GM18867 (cell line): ENCODE data around the gene FBLN2.

Experiments
- ATAC-seq: cut with Tn5 transposase; IDR thresholded peaks from one replicate; pipeline ENCODE4 v1.9.1; 2021; ENCODE audit warnings: mild to moderate bottlenecking, moderate library complexity; ENCODE audit not compliant: unreplicated experiment

Gene FBLN2

DNA sequence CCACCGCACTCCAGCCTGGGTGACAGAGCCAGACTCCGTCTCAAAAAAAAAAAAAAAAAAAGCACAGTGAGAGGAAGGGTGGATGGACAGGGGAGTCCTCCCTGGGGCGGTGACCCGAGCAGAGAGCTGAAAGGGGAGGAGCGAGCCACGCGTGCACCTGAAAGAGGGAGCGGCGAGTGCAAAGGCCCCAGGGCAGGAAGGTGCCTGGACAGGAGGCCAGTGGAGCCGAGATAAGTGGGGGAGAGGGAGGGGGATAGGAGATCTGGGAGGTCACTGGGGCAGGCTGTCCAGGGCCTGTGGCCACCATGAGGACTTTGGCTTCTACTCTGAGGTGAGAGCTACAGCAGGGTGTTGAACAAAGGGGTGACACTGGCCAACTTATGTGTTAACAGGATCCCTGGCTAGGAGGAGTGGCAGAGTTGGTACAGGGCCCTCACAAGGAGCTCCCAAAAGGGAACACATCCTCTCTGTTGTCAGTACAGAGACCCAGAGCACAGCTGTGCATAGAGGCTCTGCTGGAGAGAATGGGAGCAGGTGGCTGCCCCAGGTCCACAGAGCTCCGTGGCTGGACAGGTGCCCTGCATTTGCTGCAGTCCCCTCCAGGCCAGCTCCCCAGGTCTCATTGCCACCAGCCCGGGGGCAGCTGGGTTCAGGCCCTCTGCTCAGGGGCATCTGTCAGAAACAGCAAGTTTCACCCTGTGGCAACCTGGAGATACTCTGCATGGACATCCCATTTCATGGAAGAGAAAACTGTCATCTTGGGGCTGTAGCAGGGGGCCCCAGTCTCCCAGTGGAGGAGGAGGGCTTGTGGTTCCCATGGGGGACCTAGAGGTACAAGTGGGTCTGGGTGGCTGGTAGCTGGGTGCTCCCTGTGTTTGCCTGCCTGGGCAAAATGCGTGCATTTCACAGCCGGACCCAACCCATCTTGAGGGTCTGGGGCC lies 28.5 kb downstream of the FBLN2 start:
- ATAC-seq: no peak

DNA sequence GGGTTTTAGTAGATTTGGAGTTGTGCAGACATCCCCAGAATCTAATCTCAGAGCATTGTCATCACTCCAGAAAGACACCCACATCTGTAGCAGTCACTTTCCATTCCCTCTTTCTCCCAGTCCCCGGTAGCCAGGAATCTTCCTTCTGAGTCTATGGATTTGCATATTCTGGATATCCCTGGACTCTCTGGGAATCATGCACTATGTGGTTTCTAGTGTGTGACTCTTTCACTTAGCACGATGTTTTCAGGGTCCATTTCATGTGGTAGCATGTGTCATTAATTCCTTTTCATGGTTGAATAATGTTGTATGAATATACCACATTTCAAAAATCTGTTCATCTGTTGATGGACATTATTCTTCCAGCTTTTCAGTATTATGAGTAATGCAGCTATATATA lies 29.3 kb downstream of the FBLN2 start:
- no peak for ATAC-seq

DNA sequence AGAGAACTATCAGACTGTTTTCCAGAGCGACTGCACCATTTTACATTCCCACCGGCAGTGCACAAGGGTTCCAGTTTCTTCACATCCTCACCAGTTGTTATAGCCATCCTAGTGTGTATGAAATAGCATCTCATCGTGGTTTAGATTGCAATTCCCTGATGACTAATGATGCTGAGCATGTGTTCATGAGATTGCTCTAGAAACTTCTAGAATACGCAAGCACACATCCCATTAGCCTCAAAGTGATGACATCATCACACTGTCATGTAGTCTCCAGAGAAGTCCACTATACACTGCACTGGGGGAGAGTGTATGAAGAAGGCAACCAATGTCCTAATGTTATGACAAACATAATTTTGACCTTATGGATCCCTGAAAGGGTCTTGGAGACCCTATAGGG lies 30.1 kb downstream of the FBLN2 start:
- no peak for ATAC-seq

DNA sequence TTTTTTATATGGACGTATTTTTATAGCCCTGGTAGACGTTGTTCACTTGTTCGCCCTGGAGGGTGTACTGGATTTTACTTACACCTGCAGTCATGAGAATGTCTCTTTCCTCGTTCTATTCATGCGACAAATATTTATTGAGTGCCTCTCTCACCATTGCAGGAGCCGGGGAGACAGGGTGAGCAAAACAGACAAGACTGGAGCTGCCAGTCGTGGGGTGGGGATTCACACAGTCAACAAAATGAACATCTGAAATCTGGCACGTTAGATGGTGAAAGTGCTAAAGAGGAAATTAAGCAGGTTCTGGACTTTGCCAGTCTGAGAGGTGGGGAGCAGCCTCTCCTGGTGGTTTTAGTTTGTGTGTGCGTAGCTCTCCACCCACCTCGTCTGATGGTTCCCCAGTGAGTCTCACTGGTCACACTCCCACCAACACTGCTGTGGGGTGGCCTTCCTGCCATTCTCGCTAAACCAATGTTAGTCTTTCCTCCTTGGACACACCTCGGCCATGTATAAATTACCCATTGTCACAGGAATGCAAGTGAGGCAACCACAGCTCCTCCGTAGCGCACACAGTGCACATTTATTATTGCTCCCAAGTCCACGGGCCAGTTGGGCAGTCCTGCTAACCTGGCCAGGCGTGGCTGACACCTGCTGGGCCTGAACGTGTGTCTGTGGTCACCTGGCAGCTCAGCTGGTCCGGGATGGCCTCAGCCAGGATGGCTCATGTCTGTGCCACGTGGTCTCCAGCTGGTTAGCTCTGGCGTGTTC lies 31.5 kb downstream of the FBLN2 start:
- no peak for ATAC-seq

DNA sequence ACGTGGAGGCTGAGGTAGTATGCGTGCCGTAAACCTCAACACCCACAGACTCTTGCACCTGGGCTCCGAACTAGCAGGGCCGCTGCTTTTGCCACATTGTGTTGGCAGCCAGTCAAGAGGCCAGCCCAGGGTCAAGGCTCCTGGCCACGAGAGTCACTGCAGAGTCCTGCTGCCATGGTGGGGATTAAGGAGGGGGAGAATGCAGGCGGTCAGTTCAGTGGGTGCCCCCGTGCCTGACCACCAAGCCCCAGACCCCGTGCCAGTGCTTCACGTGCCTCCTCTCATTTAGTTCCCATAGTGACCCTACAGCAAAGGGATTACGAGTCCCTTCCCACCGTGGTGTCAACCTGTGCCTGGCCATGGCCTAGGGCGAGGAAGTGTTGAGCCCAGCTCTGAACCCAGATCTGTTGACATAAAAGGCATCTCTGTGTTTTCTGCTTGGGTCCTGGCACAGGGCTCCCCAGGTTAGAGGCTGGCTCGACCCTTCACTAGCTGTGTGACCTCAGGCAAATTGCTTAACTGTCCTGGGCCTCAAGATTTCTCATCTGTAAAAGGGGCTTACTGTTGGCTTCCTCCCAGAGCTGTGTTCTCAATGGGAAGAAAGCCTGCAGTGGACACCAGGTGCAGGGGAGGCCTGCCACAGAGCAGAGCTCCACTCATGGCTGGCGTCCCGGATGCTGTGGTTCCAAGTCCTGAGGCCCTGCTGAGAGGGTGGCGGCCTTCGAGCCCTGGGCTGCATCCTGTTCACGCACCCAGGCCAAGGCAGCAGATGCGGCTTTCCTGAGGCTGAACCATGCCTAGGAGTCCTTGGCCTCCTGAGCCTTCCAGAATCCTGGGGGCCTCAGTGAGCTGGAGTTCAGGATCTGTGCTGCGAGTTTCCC lies 32.8 kb downstream of the FBLN2 start:
- no peak for ATAC-seq

DNA sequence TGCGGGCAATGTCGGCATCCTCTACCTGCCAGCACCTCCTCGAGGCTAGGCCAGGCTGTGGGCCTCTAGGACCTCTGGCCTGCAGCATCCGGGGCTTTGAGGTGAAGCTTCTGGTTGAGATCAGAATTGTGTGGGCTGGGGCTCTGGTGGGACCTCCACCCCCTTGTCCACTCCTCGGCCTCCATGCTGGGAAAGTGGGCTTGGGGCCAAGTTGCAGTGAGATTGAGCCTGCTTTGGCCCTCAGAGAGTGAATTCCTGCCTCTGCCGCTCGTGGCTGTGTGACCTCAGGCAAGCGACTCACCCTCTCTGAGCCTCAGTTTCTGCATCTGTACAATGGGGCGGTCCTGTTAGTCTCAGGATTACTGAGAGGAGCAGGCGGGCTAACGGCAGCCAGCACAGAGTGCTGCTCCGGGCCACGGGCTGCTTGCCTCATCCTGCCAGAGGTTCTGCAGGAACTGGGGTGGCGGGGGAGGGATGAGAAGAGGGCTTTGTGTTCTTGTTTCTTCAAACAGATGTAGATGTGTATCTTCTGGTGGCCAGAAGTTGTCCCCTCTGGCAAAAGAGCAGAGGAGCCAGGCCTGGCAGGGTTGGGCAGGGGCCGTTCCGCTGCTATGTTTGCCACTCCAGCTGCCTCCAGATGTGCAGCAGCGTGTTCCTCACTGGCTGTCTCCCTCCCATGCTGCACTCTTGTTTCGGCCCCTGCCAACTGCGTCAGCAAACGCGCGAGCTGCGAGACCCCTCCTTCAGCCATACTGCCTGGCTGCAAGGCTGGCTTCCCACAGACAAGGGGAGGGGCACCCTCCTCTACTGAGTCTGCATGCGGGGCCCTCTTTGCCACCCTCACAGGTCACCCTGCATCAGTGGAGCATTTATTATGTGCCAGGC lies 33.7 kb downstream of the FBLN2 start:
- no peak for ATAC-seq

DNA sequence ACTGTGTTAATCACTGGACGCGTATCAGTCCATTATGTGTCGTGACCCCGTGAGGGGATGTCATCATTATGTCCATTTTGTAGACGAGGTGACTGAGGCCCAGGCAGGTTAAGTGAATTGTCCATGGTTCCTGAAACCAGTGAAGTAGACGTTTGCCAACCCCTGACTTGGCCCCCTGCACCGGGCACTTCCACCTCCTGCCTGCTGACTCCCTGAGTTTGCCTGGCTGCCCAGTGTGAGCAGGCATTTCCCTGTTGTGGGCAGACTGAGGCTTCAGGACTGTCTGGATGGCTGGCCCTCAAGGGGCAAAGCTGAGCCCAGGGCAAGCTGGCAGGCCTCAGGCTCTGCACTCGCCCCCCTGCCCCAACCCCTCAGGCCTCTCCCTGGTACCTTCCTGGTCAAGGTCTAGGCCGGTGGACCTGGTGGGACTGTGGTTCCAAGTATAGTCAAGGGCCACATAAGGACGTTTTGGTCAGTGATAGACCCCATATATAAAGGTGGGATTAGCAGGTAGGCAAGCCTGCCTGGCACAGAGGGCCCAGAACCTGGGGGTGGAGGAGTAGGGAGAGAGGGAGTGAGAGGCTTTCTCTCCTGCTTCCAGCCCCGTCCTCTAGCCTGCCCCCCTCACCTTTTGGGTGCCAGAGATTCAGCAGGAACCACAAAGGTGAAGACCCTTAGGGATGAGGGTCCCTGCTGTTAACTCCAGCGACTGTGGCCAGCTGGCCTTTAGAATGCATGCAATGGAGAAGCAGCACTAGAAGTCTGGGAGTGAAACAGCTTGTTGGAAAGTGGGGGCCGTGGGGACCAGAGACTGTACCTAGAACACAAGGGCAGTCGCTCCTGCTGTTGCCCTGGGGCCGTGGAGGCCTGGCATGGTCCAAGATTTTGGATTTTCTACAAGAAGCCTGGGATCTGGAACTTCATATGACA lies 34.6 kb downstream of the FBLN2 start:
- no peak for ATAC-seq

DNA sequence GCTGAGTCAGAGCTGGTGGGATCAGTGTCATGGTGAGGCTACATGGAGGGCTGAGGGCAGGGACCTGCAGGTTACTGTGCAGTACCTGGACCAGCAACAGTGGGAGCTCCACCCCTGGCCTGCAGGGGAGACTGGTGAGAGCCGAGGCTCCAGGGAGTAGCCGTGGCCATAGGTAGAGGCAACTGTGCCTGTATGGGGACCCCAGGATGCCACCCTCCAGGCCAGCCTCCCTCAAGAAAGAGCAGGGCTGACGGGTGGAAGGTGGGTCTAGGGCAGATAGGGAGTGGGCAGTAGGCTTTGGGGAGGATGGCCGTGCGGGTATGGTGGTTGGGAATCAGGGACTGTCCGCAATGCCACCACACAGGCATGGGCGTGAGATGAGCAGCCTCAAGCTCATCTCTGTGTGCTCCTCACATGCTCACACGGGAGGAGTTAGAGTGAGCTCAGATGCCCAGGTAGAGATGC lies 35.5 kb downstream of the FBLN2 start:
- ATAC-seq: no peak

DNA sequence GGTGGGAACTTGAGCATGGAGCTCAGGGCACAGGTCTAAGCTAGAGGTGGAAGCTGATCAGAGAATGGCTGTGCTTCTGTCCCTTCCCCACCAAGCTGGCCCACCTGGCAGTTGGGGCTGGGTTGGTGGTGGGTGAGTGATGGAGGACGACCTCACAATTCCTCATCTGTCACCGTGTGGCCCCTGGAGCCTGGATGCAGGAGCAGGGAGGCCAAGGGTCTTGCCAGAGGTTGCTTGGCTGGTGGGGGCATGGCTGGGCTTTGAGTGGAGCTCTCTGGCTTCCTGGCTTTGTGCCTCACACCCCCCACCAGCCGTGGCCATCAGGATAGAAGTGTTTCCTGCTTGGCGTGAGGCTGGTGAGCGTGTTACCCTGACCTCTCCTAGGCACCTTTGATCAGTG lies 36.0 kb downstream of the FBLN2 start:
- no peak for ATAC-seq

DNA sequence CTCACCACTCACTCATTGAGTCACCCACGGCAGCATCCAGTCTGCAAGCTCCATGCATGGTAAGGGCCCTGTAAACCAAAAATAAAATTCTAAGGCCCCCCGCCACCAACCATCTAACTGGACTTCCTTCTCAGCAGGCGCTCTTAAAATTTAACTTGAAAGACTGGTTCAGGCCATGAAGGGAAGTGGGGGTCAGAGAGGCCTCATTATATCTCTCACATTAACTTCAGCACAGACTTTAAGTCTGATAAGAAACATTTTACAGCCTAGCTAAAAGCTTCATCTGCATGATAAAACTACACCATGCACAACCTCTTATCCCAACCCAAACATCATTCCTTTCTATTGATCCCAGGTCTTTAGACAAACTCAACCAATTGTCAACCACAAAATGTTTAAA lies 38.5 kb downstream of the FBLN2 start:
- no peak for ATAC-seq

DNA sequence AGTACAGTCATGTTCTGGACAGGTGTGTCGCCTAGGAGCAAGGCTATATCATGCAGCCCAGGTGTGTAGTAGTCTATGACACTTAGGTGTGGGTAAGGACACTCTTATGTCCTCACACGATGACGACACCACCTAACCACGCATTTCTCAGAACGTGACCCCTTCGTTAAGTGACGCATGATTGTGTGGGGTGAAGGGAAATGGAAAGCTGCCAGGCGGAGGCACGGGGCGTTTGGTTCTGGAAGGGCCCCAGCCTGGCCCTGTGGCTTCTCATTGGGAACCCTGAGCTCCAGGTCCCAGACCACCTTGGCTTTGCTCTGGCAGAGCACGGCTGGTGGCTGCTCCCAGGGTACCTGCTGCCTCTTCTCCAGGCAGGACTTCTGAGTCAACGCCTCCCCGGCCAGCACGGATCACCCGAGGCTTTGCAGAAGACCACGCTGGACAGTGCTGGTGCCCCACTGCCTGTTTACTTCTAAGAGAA lies 39.3 kb downstream of the FBLN2 start:
- no peak for ATAC-seq

DNA sequence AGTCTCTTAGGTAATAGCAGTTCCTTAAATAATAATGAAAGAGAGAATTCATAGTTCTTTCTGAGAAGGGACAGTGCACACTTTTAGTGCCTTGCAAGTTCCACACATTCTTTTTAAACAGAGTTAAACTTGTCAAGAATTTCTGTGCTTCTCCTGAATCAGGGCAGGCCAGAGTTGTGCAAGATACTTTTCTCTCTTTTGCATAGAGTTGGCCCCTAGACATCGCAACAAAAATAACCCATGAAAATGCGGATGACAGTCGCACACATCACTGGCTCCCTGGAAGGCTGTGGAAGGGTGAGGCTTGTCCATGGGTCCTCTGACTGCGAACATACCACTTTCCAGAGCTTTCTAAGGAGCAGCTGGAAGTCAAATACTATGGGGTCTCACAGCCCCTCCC lies 40.1 kb downstream of the FBLN2 start:
- ATAC-seq: no peak

DNA sequence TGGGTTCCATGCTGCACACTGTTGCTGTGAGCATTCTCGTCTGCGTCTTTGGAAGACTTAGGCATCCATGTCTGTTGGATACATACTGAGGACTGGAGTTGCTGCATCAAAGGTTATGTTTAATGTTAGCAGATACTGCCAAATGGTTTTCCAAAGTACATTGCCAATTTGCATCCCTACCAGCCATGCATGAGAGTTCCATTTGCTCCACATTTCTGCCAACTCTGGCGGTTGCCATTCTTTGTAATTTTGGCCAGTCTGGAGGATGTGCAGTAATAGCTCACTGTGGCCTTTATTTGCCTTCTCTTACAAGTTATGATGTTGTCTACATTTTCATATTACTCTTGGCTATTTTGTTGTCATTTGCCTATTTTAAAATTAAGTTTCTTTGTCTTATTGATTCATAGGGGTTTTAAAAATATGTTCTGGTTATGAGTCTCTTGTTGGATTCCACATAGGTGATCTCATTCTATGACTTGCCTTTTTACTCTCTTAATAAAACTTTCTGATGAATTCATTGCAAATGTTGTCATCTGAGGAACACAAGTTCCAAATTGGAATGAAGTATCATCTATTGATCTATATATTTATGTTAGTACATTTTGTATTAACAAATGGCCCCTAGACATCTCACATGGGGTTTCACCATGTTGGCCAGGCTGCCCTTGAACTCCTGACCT lies 42.1 kb downstream of the FBLN2 start:
- ATAC-seq: no peak

DNA sequence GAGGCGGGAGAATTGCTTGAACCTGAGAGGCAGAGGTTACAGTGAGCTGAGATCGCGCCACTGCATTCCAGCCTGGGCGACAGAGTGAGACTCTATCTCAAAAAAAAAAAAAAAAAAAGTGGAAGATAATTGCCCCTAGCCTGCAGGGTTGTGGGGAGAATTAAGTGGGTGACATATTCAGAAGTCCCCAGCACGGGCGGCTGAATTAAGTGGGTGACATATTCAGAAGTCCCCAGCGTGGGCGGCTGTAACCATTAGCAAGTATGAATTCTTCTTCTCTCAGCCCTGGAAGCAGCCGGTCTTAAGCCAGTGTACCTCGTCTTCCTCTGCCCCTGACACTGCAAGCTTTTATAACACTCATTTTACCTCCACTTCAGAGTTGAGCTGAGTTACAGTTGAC lies 44.7 kb downstream of the FBLN2 start:
- no peak for ATAC-seq

DNA sequence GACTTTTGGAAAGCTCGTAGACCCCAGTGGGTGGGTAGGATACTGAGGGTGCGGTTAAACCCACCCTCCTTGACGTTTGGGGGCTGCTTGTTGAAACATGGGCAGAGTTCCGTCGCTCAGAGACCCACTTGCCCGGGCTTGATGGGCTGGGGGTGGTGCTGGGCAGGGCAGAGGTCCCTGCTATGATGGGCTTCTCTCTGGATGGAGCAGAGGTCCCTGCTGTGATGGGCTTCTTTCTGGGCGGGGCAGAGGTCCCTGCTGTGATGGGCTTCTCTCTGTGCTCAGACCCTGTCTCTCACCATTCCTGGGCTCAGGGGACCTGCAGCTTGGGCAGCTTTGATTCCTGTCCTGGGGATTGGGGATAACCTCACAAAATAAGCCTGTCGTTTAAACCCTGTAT lies 45.2 kb downstream of the FBLN2 start:
- ATAC-seq: no peak

DNA sequence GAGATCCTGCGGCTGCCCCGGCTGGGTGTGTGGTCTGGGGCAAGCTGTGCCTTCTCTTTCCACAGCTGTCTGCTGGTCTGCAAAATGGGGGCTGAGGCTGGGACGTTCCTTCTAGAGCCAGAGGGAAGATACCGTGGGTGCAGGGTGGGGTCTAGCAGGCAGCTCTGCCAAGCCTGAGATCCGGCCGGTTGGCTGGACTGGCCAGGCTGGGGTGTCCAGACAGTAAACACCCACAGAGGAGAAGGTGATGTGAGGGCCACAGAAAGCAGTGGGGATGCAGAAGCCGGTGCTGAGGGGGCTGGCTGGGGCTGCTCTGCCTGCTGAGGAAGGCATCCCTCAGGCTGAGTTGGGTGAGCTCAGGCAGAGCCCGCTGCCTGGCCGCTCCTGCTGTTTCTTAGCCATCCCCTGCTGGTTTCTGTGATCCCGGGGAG lies 46.1 kb downstream of the FBLN2 start:
- ATAC-seq: no peak

DNA sequence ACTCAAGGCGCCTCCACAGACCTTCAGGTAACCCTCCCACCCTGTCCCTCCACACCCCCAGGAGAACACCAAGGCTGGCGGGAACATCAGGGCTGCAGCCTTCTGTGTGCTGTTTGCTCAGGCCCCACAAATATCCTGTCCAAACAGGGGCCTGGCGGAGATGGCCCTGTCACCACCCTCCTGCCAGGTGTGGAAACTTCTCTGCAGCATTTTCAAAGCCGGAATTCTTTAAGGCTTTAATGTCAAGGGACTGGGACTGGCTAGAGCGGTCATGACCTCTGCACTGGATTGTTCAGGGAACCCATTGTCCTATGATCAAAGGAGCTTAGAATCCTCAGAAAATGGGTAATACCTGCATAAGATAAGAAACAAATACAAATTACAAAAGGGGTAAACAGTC lies 46.6 kb downstream of the FBLN2 start:
- ATAC-seq: no peak
